Myocyte (in vitro differentiated cells): Measurements from ENCODE around the gene EIF4ENIF1. TPM values are rescaled to one million over a fixed set of nuclear protein-coding genes. Genes with fewer than 3 reads are reported as not detected.
"Not testable (repeated sequence)": the region's sequence is repeated elsewhere in the genome, so short reads cannot be mapped to it uniquely, and the experiment has no call there.

Source experiments
- DNase-seq: peaks from one replicate; pipeline ENCODE4 v3.0.0-alpha.2; 2012; ENCODE audit warnings: low read depth
- total RNA-seq: library from RNA; depleted of rRNA; stranded (reverse); fragments of >200 nt; gene quantifications from 2 replicates; pipeline ENCODE4 v1.2.3, GENCODE V29; 2014

Gene EIF4ENIF1
- total RNA-seq, 1 donor from 2014 or later: 12.6 TPM

DNA sequence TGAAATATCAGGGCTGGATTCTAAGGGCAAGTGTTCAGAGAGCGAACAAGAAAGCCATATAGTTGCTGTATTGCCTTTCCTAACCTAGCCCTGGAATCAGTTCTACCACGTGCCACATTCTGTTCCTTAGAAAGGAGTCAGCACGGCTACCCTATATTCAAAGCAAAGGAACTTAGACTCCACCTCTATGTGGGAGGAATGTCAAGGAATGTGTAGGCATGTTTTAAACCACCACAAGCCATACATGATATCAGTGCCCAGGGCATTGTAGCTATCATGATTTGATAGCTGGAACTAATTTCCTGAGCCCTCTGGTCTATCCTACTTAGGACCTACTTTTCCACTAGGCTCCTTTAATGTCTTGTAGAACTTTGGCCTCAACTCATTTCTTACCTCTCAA, 2.5 kb upstream of the EIF4ENIF1 start:
- no peak for DNase-seq

DNA sequence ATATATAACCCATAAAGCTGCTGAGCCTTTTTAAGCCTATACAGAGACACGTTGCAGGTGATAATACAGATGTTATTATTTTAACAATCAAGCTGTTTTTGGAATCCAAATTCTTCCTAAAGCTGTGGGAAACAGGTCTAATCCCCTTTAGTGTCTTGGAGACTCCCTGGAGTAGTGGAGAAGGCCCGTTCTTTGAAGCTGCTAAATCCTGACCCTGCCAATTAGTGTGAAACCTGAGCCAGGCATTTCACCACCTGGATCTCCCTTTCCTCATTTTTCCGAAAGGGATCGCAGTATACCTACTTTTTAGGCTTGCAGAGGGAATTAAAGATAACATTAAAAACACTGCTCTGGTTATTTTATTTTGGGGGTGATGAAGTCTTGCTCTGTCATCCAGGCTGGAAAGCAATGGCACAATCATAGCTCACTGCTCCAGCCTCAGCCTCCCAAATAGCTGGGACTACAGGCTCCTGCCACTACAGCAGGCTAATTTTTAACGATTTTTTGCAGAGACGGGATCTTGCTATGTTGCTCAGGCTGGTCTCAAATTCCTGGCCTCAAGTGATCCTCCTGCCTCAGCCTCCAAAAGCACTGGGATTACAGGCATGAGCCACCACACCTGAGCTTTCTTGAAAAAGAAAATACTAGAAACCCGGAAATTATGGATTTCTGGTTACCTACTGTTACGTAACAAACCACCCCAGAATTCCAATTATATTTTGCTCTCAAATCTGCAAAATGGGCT, 1.7 kb upstream of the EIF4ENIF1 start:
- no peak for DNase-seq

DNA sequence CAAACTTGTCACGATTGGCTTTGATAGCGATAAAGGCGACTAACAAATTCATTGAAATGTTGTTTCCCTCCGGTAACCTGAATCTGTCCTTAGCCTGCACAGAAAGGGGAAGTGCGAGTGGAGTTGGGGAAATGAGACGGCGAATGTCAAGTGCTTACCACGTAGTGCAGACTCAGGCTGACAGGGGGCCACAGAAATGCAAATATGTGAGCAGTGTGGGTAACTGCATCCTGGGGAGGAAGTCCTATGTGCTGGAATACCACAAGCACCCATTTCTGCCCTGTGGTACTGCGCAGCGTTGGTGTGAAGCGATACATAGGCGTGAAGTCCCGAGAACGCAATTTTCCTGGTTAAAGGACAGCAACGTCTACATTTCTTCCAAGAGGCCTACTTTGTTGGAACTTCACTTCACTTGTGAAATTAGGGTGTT, 869 bp upstream of the EIF4ENIF1 start:
- peak; percentile 59 for DNase-seq

DNA sequence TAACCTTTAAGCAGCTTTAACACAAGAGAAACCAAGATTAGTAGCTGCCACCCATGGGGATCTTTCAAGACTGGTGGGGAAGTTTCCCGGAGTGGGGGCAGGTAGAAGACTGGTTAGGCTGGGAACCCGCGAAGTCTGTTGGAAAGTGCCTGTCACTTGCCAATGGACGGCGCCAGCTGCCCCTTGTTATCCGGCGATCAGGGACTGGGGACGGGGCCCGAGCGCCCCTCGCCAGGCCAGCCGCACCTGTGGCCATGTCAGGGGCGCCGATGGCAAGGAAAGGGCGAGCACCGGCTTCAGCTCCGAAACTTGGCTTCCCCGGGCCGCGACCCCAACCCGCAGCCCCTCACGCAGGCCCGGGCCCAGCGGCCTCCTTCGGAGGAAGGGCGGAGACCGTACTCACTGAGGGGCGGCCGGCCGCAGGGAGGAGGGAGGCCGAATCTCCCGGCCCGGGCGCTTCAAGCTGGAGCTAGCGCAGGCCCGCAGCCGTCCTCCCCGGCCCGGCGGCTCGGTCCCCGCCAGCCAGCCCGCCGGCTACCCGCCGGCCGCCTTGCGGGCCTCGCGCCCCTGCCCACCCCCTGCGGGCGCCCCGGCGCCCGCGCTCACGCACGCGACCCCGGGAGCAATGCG, 539 bp downstream of the EIF4ENIF1 start:
- DNase-seq: peak; percentile 66

DNA sequence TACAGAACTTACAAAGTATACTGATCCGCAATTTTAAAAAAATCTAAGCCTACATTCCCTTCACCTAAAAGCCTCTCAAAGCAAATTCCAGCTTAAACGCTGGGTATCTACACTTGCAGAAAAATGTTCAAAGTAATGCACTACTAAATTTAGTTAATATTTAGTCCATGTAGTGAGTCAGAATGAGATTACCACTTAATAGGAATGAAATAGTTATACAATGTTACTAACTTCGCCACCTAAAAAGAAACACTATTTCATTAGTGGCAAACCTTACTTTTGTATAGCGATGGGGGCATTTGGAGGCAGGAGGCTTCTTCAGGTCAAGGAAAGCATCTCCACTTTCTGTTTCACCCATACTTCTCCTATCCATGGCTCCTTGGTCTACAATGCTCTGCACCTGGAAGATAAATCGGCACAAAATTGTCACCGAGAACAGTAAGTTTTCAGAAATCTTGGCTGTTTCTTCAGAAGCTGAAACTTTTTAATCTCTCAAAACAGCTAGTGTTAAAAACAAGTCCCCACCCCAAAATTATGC, 1.2 kb downstream of the EIF4ENIF1 start:
- no peak for DNase-seq

DNA sequence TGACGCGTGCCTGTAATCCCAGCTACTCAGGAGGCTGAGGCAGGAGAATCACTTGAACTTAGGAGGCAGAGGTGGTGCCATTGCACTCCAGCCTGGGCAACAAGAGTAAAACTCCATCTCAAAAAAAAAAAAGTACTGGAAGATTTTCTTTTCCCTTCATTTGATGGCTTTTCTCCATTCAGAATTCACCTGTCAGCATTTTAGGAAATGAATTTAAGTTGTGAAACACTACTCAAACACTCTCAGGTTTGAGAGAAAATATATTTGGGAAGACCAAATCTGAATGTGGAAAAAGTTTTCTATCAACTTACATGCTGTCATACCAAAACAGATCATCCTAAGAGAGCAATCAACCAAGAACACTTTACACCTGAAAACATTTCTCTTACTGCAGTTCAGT, 2.7 kb downstream of the EIF4ENIF1 start:
- no peak for DNase-seq

DNA sequence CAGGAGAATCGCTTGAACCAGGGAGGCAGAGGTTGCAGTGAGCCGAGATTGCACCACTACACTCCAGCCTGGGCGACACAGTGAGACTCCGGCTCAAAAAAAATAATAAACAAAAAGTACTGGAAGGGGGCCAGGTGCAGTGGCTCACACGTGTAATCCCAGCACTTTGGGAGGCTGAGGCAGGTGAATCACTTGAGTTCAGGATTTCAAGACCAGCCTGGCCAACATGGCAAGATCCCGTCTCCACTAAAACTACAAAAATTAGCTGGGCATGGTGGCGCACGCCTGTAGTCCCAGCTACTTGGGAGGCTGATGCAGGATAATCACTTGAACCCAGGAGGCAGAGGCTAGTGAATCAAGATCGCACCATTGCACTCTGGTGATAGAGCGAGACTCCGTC, 3.3 kb downstream of the EIF4ENIF1 start:
- DNase-seq: not testable (repeated sequence)

DNA sequence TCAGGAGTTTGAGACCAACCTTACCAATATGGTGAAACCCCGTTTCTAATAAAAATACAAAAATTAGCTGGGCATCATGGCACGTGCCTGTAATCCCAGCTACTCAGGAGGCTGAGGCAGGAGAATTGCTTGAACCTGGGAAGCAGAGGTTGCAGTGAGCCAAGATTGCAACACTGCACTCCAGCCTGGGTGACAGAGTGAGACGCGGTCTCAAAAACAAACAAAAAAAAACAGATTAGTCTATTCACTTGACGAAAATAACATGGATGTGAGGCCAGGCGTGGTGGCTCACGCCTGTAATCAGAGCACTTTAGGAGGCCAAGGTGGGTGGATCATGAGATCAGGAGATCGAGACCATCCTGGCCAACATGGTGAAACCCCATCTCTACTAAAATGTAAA, 7.2 kb downstream of the EIF4ENIF1 start:
- DNase-seq: not testable (repeated sequence)

DNA sequence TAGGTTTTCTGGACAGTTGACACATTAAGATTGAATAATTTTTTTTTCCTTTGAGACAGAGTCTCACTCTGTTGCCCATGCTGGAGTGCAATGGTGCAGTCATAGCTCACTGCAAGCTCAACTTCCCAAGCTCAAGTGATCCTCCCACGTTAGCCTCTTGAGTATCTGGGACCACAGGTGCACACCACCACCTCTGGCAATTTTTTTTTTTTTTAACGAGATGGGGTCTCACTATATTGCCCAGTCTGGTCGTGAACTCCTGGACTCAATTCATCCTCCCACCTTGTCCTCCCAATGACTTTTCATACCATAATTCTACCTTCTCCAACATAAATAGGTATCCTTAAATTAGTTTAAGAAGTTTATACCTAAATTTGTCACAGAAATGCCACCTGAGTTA, 8.5 kb downstream of the EIF4ENIF1 start:
- no peak for DNase-seq

DNA sequence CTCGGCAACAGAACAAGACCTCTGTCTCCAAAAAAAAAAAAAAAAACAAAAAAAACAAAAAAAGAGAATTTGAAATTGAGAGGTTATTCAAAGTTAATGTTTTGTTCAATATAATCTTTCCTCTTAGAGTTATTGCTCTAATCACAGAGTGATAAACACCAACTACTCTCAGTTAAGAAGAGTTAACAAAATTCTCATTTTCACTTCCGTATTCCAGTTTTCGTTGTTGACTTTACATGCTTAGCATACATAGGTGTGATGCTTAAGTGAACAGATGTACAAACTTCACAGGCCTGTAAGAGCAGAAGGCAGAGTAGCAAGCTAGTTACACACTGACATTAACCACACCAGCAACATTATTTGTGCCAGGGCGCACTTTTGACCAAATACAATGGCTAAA, 12.3 kb downstream of the EIF4ENIF1 start:
- no peak for DNase-seq

DNA sequence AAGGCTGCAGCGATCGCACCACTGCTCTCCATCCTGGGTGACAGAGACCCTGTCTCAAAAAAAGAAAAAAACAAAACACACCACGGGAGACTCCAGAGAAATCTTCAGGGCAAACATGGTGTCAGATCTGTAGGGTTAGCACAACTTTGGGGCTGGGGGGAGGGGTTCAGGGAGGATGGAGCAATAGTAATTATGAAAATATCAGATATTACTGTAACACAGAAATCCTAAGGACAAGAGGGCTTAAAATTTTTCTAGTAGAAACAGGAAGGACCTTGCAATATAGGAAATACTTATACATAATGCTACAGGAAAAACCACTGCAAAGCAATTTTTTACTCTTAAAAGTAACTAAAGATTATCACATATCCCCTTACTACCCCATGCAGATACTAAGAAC, 13.8 kb downstream of the EIF4ENIF1 start:
- DNase-seq: no peak

DNA sequence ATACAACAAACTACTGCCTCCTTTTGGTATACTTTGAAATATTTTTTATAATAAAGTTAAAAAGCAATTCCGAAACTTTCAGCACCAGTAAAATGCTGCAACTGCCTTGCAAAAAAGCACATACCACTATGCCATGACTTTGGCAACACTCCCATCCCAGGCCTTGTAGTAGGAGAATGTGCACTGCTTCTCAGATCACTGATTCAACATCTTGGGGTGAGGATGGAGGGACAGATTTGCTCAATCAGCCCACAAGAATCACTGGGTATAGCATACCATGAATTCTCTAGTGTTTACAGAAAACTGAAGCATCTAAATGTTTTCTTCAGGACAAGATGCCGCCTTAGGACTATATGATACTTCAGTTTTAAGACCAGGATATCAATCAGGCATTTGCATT, 14.9 kb downstream of the EIF4ENIF1 start:
- peak; percentile 16 for DNase-seq

DNA sequence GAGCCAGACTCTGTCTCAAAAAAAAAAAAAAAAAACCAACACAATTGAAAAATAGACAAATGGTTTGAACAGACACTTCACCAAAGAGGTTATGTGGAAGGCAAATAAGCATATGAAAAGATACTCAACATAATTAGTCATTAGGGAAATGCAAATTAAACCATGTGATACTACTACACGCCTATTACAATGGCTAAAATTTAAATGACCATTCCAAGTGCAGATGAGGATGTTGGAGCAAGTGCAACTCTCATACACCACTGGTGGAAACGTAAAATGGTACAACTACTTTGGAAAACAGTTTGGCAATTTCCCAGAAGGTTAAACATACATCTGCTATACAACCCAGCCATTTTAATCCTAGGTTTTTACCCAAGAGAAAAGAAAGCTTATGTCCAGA, 24.3 kb downstream of the EIF4ENIF1 start:
- DNase-seq: no peak

DNA sequence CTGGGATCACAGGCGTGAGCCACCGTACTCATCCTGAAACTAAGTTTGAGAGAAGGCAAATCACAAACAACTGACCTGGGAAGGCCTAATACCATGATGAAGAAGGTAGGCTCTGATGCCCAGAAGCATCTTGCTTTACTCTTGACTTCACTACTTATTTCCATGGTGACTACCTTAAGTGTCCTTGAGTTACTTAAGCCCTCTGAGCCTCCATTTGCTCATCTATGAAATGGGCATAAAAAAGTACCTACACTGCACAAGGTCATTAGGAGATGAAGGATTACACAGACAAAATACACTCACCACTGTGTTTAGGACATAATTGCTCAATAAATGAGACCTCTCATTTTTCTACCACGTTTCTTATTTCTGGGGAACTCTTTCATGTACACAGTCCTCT, 27.9 kb downstream of the EIF4ENIF1 start:
- no peak for DNase-seq

DNA sequence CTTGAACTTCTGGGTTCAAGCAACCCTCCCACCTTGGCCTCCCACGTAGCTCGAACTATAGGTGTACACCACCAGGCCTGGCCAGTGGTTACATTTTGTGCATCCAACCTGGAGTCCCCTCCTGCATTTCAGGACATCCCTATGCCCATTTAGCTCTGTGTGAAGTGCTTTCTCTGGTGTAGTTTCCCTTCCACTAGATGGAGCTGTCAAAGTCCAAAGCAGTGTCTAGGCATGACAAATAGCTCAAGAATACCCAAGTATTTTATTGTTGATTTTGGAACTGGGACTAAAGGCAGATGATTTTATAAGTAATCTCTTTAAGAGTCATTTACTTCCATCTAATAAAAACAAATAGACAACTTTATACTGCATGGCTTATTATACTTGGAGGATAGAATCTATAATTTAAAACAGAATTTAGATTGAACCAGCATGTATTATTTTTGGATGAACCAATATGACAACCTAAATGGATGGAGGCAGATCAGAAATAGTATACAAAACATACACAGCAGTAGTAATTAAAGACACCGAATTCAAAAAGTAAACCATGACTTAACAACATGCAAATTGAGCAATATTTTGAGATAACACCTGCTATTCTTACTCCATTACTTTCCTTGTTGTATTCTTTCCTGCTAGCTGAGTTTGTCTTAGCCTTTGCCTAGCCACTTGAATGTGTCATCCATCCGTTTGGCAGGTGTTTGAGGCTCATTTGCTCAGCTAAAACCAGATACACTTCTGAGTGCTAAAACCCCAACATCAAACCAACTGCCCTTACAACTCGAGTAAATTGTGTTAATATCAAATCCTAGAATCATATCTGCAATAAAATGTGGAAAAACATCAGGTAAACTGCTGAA, 37.7 kb downstream of the EIF4ENIF1 start:
- peak; percentile 79 for DNase-seq

DNA sequence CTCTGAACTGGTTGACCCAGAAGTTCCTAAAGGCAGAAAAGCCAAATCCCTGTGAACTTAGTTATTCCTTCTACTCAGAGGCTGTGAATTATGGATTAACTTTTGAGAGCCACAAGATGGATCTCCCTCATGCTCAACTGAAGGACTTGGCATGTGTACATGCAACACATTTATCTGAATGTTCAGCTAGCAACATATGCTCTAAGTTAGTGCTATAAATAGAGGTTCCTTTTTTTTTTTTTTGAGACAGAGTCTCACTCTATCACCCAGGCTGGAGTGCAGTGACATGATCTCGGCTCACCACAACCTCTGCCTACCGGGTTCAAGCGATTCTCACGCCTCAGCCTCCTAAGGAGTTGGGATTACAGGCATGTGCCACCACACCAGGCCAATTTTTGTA, 40.1 kb downstream of the EIF4ENIF1 start:
- DNase-seq: peak; percentile 12

DNA sequence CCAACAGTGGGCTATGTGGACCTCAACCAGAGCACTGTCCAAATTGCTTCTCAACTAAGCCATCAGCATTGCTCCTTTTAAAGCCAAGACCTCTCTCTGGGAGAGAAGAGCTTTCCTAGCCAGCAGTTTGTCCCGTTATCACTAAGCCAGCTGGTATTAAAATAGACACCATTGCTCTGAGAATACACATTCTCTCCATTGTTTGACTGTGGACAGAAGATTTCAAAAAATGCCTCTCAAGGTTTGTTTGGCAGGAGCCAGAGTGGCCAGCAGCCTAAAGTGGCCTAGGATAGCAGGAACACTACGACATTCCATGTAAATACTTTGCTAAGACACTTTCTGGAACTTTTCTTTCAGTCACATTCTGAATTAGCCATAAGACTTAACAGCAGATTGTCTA, 41.3 kb downstream of the EIF4ENIF1 start:
- peak; percentile 28 for DNase-seq

DNA sequence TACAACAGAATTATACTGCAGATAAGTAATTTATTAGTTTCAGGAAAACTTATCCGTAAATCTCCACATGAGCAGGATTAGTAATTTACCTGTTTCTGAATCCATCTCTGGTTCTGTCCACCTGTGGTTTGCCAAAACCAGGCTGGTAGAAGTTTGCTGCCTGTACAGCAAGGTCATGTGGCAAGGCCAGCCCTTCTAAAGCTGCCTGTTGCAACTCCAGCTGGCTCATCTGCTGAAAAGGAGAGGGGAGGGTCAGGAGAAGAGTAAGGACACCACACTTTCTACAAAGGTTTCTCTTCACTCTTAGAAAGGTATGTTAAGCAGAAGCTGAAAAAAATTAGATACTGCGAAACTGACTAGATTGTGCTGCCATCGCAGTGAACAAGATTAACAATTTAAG, 42.3 kb downstream of the EIF4ENIF1 start:
- no peak for DNase-seq

DNA sequence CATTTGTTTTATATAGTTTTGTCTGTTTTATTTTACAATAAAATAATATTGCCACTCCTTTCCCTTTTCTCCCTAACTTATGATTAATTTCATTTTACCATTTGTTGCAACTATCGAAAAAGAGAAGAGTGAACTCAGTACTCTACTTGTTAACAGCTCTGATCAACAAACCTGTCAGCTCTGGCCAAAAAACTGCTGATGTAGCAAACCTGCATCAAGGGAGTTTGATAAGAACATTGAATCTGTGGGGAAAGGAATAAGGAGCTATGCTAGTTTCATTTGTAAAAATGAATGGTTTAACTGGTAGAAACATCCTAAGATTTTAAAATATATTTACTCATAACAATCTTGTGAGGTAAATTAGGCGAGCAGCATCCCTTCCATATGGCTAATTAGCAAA, 42.9 kb downstream of the EIF4ENIF1 start:
- DNase-seq: no peak

DNA sequence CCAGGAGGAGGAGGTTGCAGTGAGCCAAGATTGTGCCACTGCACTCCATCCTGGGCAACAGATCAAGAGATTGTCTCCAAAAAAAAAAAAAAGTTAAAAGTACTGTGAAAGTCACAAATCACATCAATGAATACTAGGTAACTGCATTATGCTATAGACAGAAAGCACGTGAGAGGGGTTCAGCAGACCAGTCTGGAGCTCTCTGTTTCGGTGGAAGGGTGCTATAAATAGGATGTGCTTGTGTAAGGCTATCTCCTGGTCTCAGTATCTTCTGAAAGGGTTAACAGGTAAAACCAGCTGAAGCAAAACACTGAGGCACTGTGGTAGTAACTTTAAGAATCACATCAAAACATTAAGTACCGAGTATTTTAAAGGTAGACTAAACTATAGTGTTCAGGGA, 43.4 kb downstream of the EIF4ENIF1 start:
- DNase-seq: no peak

DNA sequence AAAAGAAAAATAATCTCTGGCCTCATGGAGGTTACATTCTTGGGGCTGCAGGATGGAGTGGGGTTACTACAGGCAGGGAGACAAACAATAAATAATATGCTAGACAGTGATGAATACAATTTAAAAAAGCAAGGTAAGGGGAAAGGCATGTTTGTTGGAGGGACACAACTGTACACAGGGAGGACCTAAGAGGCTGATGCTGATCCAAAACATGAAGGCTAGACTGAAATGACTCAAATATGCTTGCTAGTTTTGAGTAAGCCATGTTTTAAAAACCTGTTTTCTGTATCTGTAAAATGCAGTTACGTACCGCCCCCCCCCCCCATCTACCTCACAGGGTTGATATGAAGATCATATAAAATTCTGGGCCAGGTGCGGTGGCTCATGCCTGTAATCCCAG, 44.0 kb downstream of the EIF4ENIF1 start:
- DNase-seq: no peak

DNA sequence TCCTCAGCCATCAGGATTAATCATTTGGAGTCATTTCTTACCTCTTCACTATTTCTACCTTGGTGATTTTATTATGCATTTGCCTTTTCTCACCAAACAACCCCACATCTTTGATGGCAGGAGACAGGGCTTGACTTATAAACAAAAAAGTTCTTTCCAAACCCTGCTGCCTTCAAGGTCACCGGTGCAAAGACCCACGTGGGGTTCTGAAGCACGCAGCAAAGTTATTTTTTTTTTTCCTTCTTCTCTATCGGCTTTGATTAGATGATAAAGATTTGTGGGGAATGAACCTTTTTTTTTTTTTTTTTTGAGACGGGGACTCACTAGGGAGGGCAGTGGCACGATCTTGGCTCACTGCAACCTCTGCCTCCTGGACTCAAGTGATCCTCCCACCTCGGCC, 46.1 kb downstream of the EIF4ENIF1 start:
- DNase-seq: no peak
